ENCODE measurements around the gene SEMA6A. TPM values are rescaled to one million over a fixed set of nuclear protein-coding genes. Genes with fewer than 3 reads are reported as not detected.

Gene SEMA6A
- total and polyA plus RNA-seq, 2 experiments from 2014 or later = 233 to 400 TPM

GRCh38 chr5:116404016-116404415 is 170.6 kb downstream of the SEMA6A start (continued):
- TF ChIP-seq REST (IDR thresholded peaks at IDR 0.05; ENCODE audit: unreplicated experiment) (no peak), ZNF331 (CRISPR knock-in tag; IDR thresholded peaks at IDR 0.05; ENCODE audit: low read depth) (no peak), EZH2phosphoT487 (IDR thresholded peaks at IDR 0.05; ENCODE audit: unreplicated experiment) (no peak), ZNF114 (CRISPR knock-in tag; IDR thresholded peaks at IDR 0.05) (no peak), STAT1 (IDR thresholded peaks at IDR 0.05; ENCODE audit: unreplicated experiment) (no peak), POLR2AphosphoS5 (IDR thresholded peaks at IDR 0.05; ENCODE audit: low read depth) (no peak), NANOG (IDR thresholded peaks at IDR 0.05; ENCODE audit: borderline replicate concordance) (no peak), EZH2 (IDR thresholded peaks at IDR 0.05; ENCODE audit: low read depth, unreplicated experiment) (no peak)

- H3K9me3 Mint-ChIP-seq = no peaks in the 10 kb centered on the region
- Histone ChIP-seq H4K20me1 (replicated peaks; ENCODE audit: insufficient read depth) (no peaks in the 10 kb centered on the region), H3K9me2 (ENCODE audit: insufficient read depth) (0 out of 2 replicates have a peak, but pooled peaks cover 5% of the 10 kb centered on the region), H3K79me2 (replicated peaks; ENCODE audit: insufficient read depth) (no peaks in the 10 kb centered on the region), H2AFZ (no peak overlapping the region), H3K4me1 (ENCODE audit: insufficient read depth) (no peaks in the 10 kb centered on the region; the same call in 1 of the 2 replicates), H3K27ac (ENCODE audit: low read depth) (no peak overlapping the region), H3F3A (replicated peaks; ENCODE audit: low read depth) (no peaks in the 10 kb centered on the region), H3K4me3 (no peak overlapping the region), H3K4me2 (no peak overlapping the region), H3K27me3 (ENCODE audit: insufficient read depth) (no peaks in the 10 kb centered on the region), H3K36me3 (ENCODE audit: insufficient read depth) (no peaks in the 10 kb centered on the region)
- H3K4me1 Mint-ChIP-seq = peaks cover 6% of the 10 kb centered on the region; the same call in 2 of the 3 replicates
- TF ChIP-seq ZNF114 (CRISPR knock-in tag; IDR thresholded peaks at IDR 0.05) = no peak
- no peak for TF ChIP-seq ZNF331 (CRISPR knock-in tag; IDR thresholded peaks at IDR 0.05; ENCODE audit: low read depth)
- no peak for TF ChIP-seq ETS1 (IDR thresholded peaks at IDR 0.05)
- no peak for TF ChIP-seq JUNB (IDR thresholded peaks at IDR 0.05; ENCODE audit: unreplicated experiment)
- no peak for TF ChIP-seq STAT1 (IDR thresholded peaks at IDR 0.05; ENCODE audit: unreplicated experiment)
- no peak for TF ChIP-seq CREB1 (CRISPR knock-in tag; IDR thresholded peaks at IDR 0.05; ENCODE audit: low read depth)
- no peak for TF ChIP-seq NANOG (IDR thresholded peaks at IDR 0.05; ENCODE audit: borderline replicate concordance)
- no peak for TF ChIP-seq ZNF462 (CRISPR knock-in tag; IDR thresholded peaks at IDR 0.05)
- H3K4me3 Mint-ChIP-seq = no peak overlapping the region
- no peaks in the 10 kb centered on the region for H3K36me3 Mint-ChIP-seq (ENCODE audit: low read depth)
- DNase-seq (ENCODE audit: low spot score) = no peak
- H3K27me3 Mint-ChIP-seq (ENCODE audit: insufficient read depth, low read depth, poor library complexity) = no peaks in the 10 kb centered on the region
- H3K27ac Mint-ChIP-seq = no peak overlapping the region
- ATAC-seq = no peak
Observed at GRCh38 chr5:116402235-116402634, 172.4 kb downstream of the SEMA6A start.

All from GM23338 (cell line).